Panc1 (cell line): ENCODE results near the gene ANKRD10. TPM values are rescaled to one million over a fixed set of nuclear protein-coding genes. Genes with fewer than 3 reads are reported as not detected.
"Not testable (repeated sequence)": the region's sequence is repeated elsewhere in the genome, so short reads cannot be mapped to it uniquely, and the experiment has no call there.

Experiments used
- ATAC-seq: fragments of 200-7000 bp; cut with Tn5 transposase; 2 replicates; pipeline ENCODE4 v1.9.1; 2020; ENCODE audit warnings: mild to moderate bottlenecking, moderate library complexity
- BruUV-seq: library from RNA; stranded (reverse); fragments of 400-500 nt; replicated peaks from 2 replicates; lab custom pipeline; 2021; lab: Mats Ljungman, UMichigan
- CTCF ChIA-PET: fragments of 300-600 bp; sonication (Branson Sonifier 250); formaldehyde crosslinking; loops from one replicate; lab custom pipeline; 2022; ENCODE audit warnings: antibody characterized with exemption; lab: Charles Lee
- POLR2A ChIA-PET: fragments of 300-600 bp; sonication (Branson Sonifier 250); formaldehyde crosslinking; loops from one replicate; lab custom pipeline; 2022; ENCODE audit warnings: antibody characterized with exemption; lab: Charles Lee
- DNase-seq: peaks from one replicate; pipeline ENCODE4 v3.0.0-alpha.2; 2010; ENCODE audit warnings: low read depth, low spot score
- H3K27ac ChIP-seq: 2 replicates; pipeline ENCODE4 v1.5.1; 2011; ENCODE audit warnings: mild to moderate bottlenecking, low read length, inconsistent platforms
- H3K27me3 ChIP-seq: fragments of 200-500 bp; sonication (Bioruptor generic); 2 replicates; pipeline ENCODE4 v1.6.0; 2014; ENCODE audit warnings: low read length, inconsistent platforms; ENCODE audit not compliant: control insufficient read depth, insufficient read depth
- H3K36me3 ChIP-seq: fragments of 200-500 bp; sonication (Bioruptor generic); 2 replicates; pipeline ENCODE4 v1.5.1; 2014; ENCODE audit warnings: inconsistent platforms, mild to moderate bottlenecking, low read length, moderate library complexity; ENCODE audit not compliant: control insufficient read depth, insufficient read depth
- H3K4me1 ChIP-seq: 2 replicates; pipeline ENCODE4 v1.5.1; 2011; ENCODE audit warnings: inconsistent platforms, mild to moderate bottlenecking, low read length, moderate library complexity; ENCODE audit not compliant: control insufficient read depth, insufficient read depth
- H3K4me3 ChIP-seq, 2 experiments: 2 replicates each; pipeline ENCODE4 v1.5.1; 2011 to 2012; ENCODE audit warnings: low read depth in 2 of 2, low read length in 2 of 2, mild to moderate bottlenecking in 2 of 2, inconsistent platforms in 1 of 2, moderate library complexity in 1 of 2
- H3K9me3 ChIP-seq: fragments of 200-500 bp; sonication (Bioruptor generic); 2 replicates; pipeline ENCODE4 v1.5.1; 2014; ENCODE audit warnings: low read depth, mild to moderate bottlenecking, inconsistent platforms, low read length, moderate library complexity; ENCODE audit not compliant: control insufficient read depth, insufficient read depth
- CTCF ChIP-seq: fragments of 450-650 bp; IDR thresholded peaks from 2 replicates; pipeline ENCODE4 v1.5.1; 2017; ENCODE audit warnings: mild to moderate bottlenecking
- POLR2AphosphoS5 ChIP-seq: IDR thresholded peaks from 2 replicates; pipeline ENCODE4 v1.6.1; 2012; ENCODE audit warnings: mild to moderate bottlenecking, low read depth, low read length, moderate library complexity
- REST ChIP-seq, 2 experiments: IDR thresholded peaks; 2 replicates each; pipeline ENCODE4 v1.6.1; 2011 to 2012; ENCODE audit warnings: low read depth in 2 of 2, control low read depth in 1 of 2, low read length in 1 of 2, mild to moderate bottlenecking in 1 of 2, moderate library complexity in 1 of 2; ENCODE audit not compliant: insufficient read depth in 1 of 2
- SIN3A ChIP-seq: IDR thresholded peaks from 2 replicates; pipeline ENCODE4 v1.6.1; 2012; ENCODE audit warnings: low read depth, mild to moderate bottlenecking, low read length, moderate library complexity, borderline replicate concordance; ENCODE audit not compliant: insufficient read depth
- TCF7L2 ChIP-seq: IDR thresholded peaks from 2 replicates; pipeline ENCODE4 v1.6.1; 2011; ENCODE audit warnings: mild to moderate bottlenecking, low read depth, low read length, inconsistent platforms
- in situ Hi-C: cut with HindIII; loops from 2 replicates; pipeline ENCODE4 v1.10.0; 2016; ENCODE audit warnings: low sequenced_read_pairs, low pct_unique_long_range_greater_than_20kb
- intact Hi-C: fragments of 100-400 bp; cut with micrococcal nuclease; formaldehyde crosslinking; loops from one replicate; pipeline ENCODE4 v1.10.0; 2022; ENCODE audit not compliant: unreplicated experiment
- total RNA-seq: library from RNA; stranded (reverse); gene quantifications from one replicate; pipeline ENCODE4 v1.2.1, GENCODE V29; 2021; ENCODE audit not compliant: unreplicated experiment

Gene ANKRD10
- total RNA-seq, 1 experiment from 2014 or later: 76.8 TPM

GRCh38 chr13:110953416-110953815 is 38.5 kb upstream of the ANKRD10 start:
- no peak for ATAC-seq
- Histone ChIP-seq H3K36me3 (no peaks in the 10 kb centered on the region), H3K4me3 (no peak overlapping the region), H3K4me1 (no peaks in the 10 kb centered on the region), H3K9me3 (no peaks in the 10 kb centered on the region), H3K27ac (no peak overlapping the region), H3K27me3 (no peaks in the 10 kb centered on the region)
- no peak for DNase-seq
- ChIA-PET POLR2A (no interaction called here), CTCF (no interaction called here)
- TF ChIP-seq SIN3A (no peak), CTCF (no peak), REST (IDR thresholded peaks at IDR 0.05; ENCODE audit: insufficient read depth in 1 of 2, low read depth in 2 of 2, low read length in 1 of 2) (no peak), POLR2AphosphoS5 (no peak), TCF7L2 (no peak)
- intact Hi-C loops: no loop called here
- in situ Hi-C loops: no loop called here
- BruUV-seq: no TSS peak

- H3K36me3 ChIP-seq, H3K4me1 ChIP-seq, DNase-seq, CTCF ChIA-PET, H3K4me3 ChIP-seq, intact Hi-C loops, POLR2A ChIA-PET, BruUV-seq, H3K27me3 ChIP-seq, ATAC-seq, in situ Hi-C loops, H3K9me3 ChIP-seq, H3K27ac ChIP-seq: not testable (repeated sequence)
Measured at GRCh38 chr13:110952135-110952534, 37.3 kb upstream of the ANKRD10 start.

GRCh38 chr13:110950819-110951570 is 36.1 kb upstream of the ANKRD10 start:
- Histone ChIP-seq H3K4me1 (no peaks in the 10 kb centered on the region), H3K27me3 (no peaks in the 10 kb centered on the region), H3K9me3 (no peaks in the 10 kb centered on the region), H3K27ac (no peak overlapping the region), H3K4me3 (no peak overlapping the region), H3K36me3 (no peaks in the 10 kb centered on the region)
- ChIA-PET CTCF (no interaction called here), POLR2A (no interaction called here)
- TF ChIP-seq POLR2AphosphoS5 (no peak), SIN3A (no peak), REST (IDR thresholded peaks at IDR 0.05; ENCODE audit: insufficient read depth in 1 of 2, low read depth in 2 of 2, low read length in 1 of 2) (no peak), TCF7L2 (no peak), CTCF (no peak)
- DNase-seq (no peak), ATAC-seq (no peak)
- intact Hi-C loops: no loop called here
- in situ Hi-C loops: no loop called here
- no TSS peak for BruUV-seq
